Endodermal cell (in vitro differentiated cells): ENCODE results near the gene TNFSF18. TPM values are rescaled to one million over a fixed set of nuclear protein-coding genes. Genes with fewer than 3 reads are reported as not detected.

Experiments used
- DNase-seq: peaks from one replicate; pipeline ENCODE4 v3.0.0-alpha.2; 2017
- H3K27ac ChIP-seq: 2 replicates; pipeline ENCODE4 v1.5.1; 2013; ENCODE audit warnings: mild to moderate bottlenecking, low read depth, low read length, moderate library complexity
- H3K27me3 ChIP-seq: 2 replicates; pipeline ENCODE4 v1.6.1; 2013; ENCODE audit warnings: mild to moderate bottlenecking, low read length, moderate library complexity; ENCODE audit not compliant: insufficient read depth, control insufficient read depth, poor library complexity, severe bottlenecking
- H3K36me3 ChIP-seq: 2 replicates; pipeline ENCODE4 v1.7.0; 2013; ENCODE audit warnings: mild to moderate bottlenecking, low read length, moderate library complexity; ENCODE audit not compliant: control insufficient read depth, insufficient read depth
- H3K4me1 ChIP-seq: one replicate; pipeline ENCODE4 v1.7.0; 2013; ENCODE audit warnings: low read length; ENCODE audit not compliant: control insufficient read depth, insufficient read depth
- H3K4me3 ChIP-seq: 2 replicates; pipeline ENCODE4 v1.5.1; 2013; ENCODE audit warnings: mild to moderate bottlenecking, low read length, moderate library complexity
- H3K9ac ChIP-seq: 2 replicates; pipeline ENCODE4 v1.6.1; 2013; ENCODE audit warnings: mild to moderate bottlenecking, low read length, moderate library complexity; ENCODE audit not compliant: poor library complexity, severe bottlenecking; ENCODE audit errors: extremely low read depth
- H3K9me3 ChIP-seq: 2 replicates; pipeline ENCODE4 v1.6.1; 2013; ENCODE audit warnings: mild to moderate bottlenecking, low read length, moderate library complexity; ENCODE audit not compliant: control insufficient read depth
- H3K27ac Mint-ChIP-seq: 2 replicates; pipeline ENCODE4 v1.8.0; 2020; ENCODE audit warnings: mixed read lengths
- H3K27me3 Mint-ChIP-seq: 2 replicates; pipeline ENCODE4 v1.8.0; 2021; ENCODE audit warnings: mild to moderate bottlenecking, mixed read lengths; ENCODE audit not compliant: insufficient read depth
- H3K36me3 Mint-ChIP-seq: 2 replicates; pipeline ENCODE4 v1.8.0; 2020; ENCODE audit warnings: low read depth, mixed read lengths
- H3K4me1 Mint-ChIP-seq: 2 replicates; pipeline ENCODE4 v1.8.0; 2020; ENCODE audit warnings: mixed read lengths
- H3K4me3 Mint-ChIP-seq: 2 replicates; pipeline ENCODE4 v1.8.0; 2020; ENCODE audit warnings: mild to moderate bottlenecking, moderate library complexity, mixed read lengths
- H3K9me3 Mint-ChIP-seq: 2 replicates; pipeline ENCODE4 v1.8.0; 2020; ENCODE audit warnings: mild to moderate bottlenecking, mixed read lengths
- WGBS, 2 experiments: methylation state at CpG; one replicate each; pipeline versions ENCODE4 v1.1.5 to v1.1.7; 2013; ENCODE audit warnings: missing lambda C conversion rate in 2 of 2, mixed read lengths in 1 of 2; ENCODE audit not compliant: insufficient coverage in 1 of 2, insufficient read length in 1 of 2; 5-methylcytosine and 5-hydroxymethylcytosine counted together
- total RNA-seq, 2 donors: library from RNA; stranded (reverse); fragmentation: NEBNext Ultra II Directional in 1 of 2; extraction: Animal tissue kit (Norgen Biotek cat#: 25700) in 1 of 2; gene quantifications; 2 replicates in 1 of 2; 3 replicates in 1 of 2; pipeline ENCODE4 v1.2.1, GENCODE V29; 2021
- TF ChIP-seq, protein P1 (sequence below): fragments of 200-600 bp; sonication (generic); conservative IDR thresholded peaks from 2 replicates; pipeline ENCODE4 v1.5.0; 2021; ENCODE audit warnings: antibody characterized with exemption, mild to moderate bottlenecking

The TNFSF18 gene
- total RNA-seq, 2 donors from 2014 or later = not detected

DNA sequence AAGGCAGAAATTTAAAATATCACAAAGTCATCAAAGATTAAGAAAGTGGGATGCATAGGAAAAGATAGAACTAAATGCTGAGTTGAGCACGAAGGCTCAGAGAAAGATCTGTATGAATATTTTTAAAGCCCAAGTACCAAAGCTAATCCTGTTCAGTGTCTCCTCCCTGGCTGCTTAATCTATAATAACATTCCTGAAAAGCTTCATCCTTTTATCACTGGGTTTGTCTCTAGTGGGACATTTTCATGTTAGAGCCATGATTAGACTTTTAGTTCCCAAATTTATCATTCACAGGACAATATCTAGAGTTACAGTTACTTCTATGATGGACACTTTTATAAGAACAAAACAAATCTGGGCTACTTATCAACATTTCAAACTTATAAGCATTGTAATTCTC lies 38.6 kb downstream of the TNFSF18 start:
- Histone ChIP-seq H3K9me3 (no peaks in the 10 kb centered on the region), H3K4me1 (no peaks in the 10 kb centered on the region), H3K27ac (no peak overlapping the region), H3K9ac (no peak overlapping the region), H3K4me3 (no peak overlapping the region), H3K27me3 (no peaks in the 10 kb centered on the region), H3K36me3 (no peaks in the 10 kb centered on the region)
- no peaks in the 10 kb centered on the region for H3K27me3 Mint-ChIP-seq
- no peaks in the 10 kb centered on the region for H3K4me1 Mint-ChIP-seq
- no peak overlapping the region for H3K27ac Mint-ChIP-seq
- H3K36me3 Mint-ChIP-seq = no peaks in the 10 kb centered on the region
- DNase-seq = no peak
- no peaks in the 10 kb centered on the region for H3K9me3 Mint-ChIP-seq
- WGBS, 2 experiments = 95 to 100% methylated on average over 1 of the region's 1 CpG
- TF ChIP-seq, protein P1, sequence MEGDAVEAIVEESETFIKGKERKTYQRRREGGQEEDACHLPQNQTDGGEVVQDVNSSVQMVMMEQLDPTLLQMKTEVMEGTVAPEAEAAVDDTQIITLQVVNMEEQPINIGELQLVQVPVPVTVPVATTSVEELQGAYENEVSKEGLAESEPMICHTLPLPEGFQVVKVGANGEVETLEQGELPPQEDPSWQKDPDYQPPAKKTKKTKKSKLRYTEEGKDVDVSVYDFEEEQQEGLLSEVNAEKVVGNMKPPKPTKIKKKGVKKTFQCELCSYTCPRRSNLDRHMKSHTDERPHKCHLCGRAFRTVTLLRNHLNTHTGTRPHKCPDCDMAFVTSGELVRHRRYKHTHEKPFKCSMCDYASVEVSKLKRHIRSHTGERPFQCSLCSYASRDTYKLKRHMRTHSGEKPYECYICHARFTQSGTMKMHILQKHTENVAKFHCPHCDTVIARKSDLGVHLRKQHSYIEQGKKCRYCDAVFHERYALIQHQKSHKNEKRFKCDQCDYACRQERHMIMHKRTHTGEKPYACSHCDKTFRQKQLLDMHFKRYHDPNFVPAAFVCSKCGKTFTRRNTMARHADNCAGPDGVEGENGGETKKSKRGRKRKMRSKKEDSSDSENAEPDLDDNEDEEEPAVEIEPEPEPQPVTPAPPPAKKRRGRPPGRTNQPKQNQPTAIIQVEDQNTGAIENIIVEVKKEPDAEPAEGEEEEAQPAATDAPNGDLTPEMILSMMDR = no peak
- H3K4me3 Mint-ChIP-seq = no peak overlapping the region

DNA sequence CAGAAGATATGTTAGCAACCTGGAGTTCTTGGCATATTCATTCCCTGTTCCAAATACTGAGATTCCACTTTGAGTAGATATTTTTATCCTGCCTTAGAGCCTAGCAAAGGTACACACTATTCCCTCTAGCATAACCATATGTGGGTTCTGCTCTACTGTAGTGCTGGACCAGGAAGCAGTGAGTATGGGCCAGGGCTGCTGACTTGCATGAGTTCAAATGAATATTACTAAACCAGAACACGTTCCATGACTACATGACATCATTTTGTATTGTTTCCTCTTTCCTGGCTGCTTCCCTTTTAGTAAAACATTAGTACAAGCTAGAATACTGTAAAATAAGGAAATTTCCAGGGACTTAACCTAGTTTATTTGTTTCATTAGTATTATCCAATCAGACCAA lies 41.1 kb downstream of the TNFSF18 start:
- Mint-ChIP-seq H3K36me3 (no peaks in the 10 kb centered on the region), H3K27ac (no peak overlapping the region)

DNA sequence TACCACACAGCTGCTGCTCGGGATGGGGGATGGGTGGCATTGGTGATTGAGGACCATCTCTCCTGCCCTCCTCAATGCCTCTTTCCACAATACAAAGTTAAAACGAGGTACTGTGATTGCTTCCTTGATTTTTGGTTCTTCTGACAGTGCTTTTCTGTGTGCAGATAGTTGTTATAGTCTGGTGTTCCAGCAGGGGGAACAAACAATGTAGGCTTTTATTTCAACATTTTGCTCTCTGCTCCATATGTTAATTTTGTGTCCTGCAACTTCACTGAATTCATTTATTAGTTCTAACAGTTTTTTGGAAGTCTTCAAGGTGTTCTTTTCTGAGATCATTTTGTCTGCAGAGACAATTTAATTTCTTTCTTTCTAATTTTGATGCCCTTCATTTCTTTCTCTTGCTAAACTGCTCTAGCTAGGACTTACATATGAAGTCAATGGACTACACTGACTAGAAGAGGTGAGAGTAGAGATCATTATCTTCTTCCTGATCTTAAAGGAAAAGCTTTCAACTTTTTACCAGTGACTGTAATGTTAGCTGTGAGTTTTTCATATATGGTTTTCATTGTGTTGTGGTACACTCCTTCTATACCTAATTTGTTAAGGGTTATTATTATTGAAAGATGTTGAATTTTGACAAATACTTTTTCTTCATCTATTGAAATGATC lies 45.4 kb downstream of the TNFSF18 start:
- Mint-ChIP-seq H3K4me1 (peaks cover 1% of the 10 kb centered on the region), H3K4me3 (no peak overlapping the region), H3K27ac (no peak overlapping the region), H3K9me3 (peaks cover 15% of the 10 kb centered on the region), H3K36me3 (no peaks in the 10 kb centered on the region), H3K27me3 (no peaks in the 10 kb centered on the region)
- WGBS, 2 experiments = 80 to 94% methylated on average over 1 to 2 of the region's 2 CpGs
- TF ChIP-seq, protein P1 = peak; percentile 29
- H3K27ac ChIP-seq = no peak overlapping the region
- no peak overlapping the region for H3K4me3 ChIP-seq
- no peaks in the 10 kb centered on the region for H3K36me3 ChIP-seq
- H3K27me3 ChIP-seq = no peaks in the 10 kb centered on the region
- no peak overlapping the region for H3K9ac ChIP-seq
- H3K9me3 ChIP-seq = peaks cover 9% of the 10 kb centered on the region
- DNase-seq = no peak
- no peaks in the 10 kb centered on the region for H3K4me1 ChIP-seq

More for the DNA sequence above, 41.1 kb downstream of the TNFSF18 start:
- 100% methylated on average over 1 of the region's 1 CpG; no CpG with 5 or more reads in 1 of the 2 experiments for WGBS, 2 experiments
- no peaks in the 10 kb centered on the region for H3K9me3 Mint-ChIP-seq
- TF ChIP-seq, protein P1 = no peak
- Histone ChIP-seq H3K27me3 (no peaks in the 10 kb centered on the region), H3K4me1 (no peaks in the 10 kb centered on the region), H3K9ac (no peak overlapping the region), H3K9me3 (no peaks in the 10 kb centered on the region), H3K36me3 (no peaks in the 10 kb centered on the region), H3K4me3 (no peak overlapping the region), H3K27ac (no peak overlapping the region)
- H3K4me3 Mint-ChIP-seq = no peak overlapping the region
- H3K4me1 Mint-ChIP-seq = peaks cover 1% of the 10 kb centered on the region
- DNase-seq = no peak
- no peaks in the 10 kb centered on the region for H3K27me3 Mint-ChIP-seq
